Activated CD4-positive, alpha-beta T cell treated with anti-CD3 and anti-CD28 coated beads, Interleukin-2, amount 50 U/mL, for 24 hours (primary cell): Measurements from ENCODE around the gene MAGEA12.
"Not testable (repeated sequence)": the region's sequence is repeated elsewhere in the genome, so short reads cannot be mapped to it uniquely, and the experiment has no call there.

Source experiments
- DNase-seq, 2 donors: peaks; one replicate each; pipeline ENCODE4 v3.0.0-alpha.2; 2020; ENCODE audit warnings: low read depth in 1 of 2, low spot score in 1 of 2

The MAGEA12 gene

DNA sequence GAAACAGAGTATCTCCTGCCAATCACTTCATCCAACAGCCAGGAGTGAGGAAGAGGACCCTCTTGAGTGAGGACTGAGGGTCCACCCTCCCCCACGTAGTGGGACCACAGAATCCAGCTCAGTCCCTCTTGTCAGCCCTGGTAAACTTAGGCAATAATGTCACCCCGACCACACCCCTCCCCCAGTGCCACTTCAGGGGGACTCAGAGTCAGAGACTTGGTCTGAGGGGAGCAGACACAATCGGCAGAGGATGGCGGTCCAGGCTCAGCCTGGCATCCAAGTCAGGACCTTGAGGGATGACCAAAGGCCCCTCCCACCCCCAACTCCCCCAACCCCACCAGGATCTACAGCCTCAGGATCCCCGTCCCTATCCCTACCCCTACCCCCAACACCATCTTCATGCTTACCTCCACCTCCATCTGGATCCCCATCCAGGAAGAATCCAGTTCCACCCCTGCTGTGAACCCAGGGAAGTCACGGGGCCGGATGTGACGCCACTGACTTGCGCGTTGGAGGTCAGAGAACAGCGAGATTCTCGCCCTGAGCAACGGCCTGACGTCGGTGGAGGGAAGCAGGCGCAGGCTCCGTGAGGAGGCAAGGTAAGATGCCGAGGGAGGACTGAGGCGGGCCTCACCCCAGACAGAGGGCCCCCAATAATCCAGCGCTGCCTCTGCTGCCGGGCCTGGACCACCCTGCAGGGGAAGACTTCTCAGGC lies at the start of gene MAGEA12, which contains the start of gene CSAG1:
Gene MAGEA12 (plus strand): TSS at position 497 of the 715 bp plus-strand sequence. CDS start 2,405 bp downstream, outside the sequence.
Gene CSAG1 (minus strand): TSS at position 461 of the 715 bp plus-strand sequence. CDS start 1,261 bp downstream, outside the sequence.
- DNase-seq: no peak

DNA sequence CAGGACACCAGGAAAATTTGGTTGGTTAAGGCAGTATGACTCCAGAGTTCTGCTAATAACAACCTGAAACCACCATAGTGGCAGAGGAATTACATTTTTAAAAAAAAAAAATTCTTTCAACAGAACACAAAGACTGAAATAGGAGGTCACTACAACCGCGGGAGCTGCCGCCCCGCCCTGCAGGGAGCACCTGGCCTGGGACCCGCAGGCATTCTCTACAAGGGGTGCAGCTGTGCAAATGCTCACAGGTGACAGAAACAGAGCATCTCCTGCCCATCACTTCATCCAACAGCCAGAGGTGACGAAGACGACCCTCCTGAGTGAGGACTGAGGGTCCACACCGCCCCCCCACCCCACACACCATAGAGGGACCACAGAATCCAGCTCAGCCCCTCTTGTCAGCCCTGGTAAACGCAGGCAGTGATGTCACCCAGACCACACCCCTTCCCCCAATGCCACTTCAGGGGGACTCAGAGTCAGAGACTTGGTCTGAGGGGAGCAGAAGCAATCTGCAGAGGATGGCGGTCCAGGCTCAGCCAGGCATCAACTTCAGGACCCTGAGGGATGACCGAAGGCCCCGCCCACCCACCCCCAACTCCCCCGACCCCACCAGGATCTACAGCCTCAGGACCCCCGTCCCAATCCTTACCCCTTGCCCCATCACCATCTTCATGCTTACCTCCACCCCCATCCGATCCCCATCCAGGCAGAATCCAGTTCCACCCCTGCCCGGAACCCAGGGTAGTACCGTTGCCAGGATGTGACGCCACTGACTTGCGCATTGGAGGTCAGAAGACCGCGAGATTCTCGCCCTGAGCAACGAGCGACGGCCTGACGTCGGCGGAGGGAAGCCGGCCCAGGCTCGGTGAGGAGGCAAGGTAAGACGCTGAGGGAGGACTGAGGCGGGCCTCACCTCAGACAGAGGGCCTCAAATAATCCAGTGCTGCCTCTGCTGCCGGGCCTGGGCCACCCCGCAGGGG lies 35.3 kb upstream of the MAGEA12 start, which contains the start of gene MAGEA3:
Gene MAGEA3 (plus strand): TSS at position 843 of the 980 bp plus-strand sequence. CDS start 2,039 bp downstream, outside the sequence.
- DNase-seq: not testable (repeated sequence)

DNA sequence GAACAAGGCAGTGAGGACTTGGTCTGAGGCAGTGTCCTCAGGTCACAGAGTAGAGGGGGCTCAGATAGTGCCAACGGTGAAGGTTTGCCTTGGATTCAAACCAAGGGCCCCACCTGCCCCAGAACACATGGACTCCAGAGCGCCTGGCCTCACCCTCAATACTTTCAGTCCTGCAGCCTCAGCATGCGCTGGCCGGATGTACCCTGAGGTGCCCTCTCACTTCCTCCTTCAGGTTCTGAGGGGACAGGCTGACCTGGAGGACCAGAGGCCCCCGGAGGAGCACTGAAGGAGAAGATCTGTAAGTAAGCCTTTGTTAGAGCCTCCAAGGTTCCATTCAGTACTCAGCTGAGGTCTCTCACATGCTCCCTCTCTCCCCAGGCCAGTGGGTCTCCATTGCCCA lies 33.2 kb upstream of the MAGEA12 start:
- DNase-seq: not testable (repeated sequence)

DNA sequence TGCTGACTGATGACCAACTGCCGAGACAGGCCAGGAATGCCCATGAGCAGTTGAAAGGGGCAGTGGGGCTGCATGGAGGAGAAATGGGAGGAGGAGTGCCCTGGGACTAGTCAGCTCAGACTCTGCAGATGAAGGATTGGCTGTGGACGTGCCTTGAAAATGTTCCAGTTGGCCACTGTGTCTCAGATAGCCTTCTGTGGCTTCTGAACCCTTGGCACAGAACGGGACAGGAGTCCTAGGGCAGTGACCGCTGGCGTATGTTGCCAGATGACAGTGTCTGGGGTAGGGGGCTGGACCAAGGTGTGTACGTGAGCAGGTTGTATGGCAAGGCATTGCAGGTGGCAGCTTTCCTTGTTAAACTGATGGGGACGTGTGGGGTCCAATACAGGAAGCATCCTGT lies 27.1 kb upstream of the MAGEA12 start:
- not testable (repeated sequence) for DNase-seq

DNA sequence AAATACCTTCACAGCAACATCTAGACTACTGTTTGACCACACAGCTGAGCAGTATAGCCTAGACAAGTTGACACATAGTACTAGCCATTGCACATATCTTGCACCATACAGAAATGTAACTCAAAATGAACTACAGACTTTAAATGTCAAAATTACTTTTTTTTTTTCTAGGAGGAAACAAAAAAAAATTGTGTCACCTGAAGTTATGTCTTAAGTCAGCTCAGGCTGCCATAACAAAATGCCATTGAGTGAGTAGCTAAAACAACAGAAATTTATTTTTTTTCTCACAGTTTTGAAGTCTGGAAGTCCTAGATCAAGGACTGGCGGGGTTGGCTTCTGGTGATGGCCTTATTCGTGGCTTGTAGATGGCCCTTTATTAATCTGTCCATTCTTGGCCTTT lies 24.4 kb upstream of the MAGEA12 start, which contains the start of gene CSAG2:
Gene CSAG2 (minus strand): TSS at position 101 of the 400 bp plus-strand sequence. CDS start 161 bp downstream, outside the sequence.
- DNase-seq: not testable (repeated sequence)

- DNase-seq: not testable (repeated sequence)
These were observed 20.4 kb upstream of the MAGEA12 start for GRCh38 chrX:152713195-152713594.

DNA sequence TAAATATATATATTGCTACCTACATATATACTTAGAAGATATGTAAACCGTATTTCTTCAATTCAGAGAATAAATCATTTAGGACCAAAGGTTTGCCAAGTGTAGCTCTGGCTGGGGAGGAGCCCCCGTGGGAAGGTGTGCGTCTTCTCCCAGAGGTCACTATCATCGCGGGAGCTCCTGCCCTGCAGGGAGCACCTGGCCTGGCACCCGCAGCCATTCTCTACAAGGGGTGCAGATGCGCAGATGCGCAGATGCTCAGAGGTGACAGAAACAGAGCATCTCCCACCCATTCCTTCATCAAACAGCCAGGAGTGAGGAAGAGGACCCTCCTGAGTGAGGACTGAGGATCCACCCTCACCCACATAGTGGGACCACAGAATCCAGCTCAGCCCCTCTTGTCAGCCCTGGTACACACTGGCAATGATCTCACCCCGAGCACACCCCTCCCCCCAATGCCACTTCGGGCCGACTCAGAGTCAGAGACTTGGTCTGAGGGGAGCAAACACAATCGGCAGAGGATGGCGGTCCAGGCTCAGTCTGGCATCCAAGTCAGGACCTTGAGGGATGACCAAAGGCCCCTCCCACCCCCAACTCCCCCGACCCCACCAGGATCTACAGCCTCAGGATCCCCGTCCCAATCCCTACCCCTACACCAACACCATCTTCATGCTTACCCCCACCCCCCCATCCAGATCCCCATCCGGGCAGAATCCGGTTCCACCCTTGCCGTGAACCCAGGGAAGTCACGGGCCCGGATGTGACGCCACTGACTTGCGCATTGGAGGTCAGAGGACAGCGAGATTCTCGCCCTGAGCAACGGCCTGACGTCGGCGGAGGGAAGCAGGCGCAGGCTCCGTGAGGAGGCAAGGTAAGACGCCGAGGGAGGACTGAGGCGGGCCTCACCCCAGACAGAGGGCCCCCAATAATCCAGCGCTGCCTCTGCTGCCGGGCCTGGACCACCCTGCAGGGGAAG lies 19.5 kb upstream of the MAGEA12 start, which contains the start of gene MAGEA2B:
Gene MAGEA2B (plus strand): TSS at position 814 of the 973 bp plus-strand sequence. CDS start 2,479 bp downstream, outside the sequence.
- DNase-seq: not testable (repeated sequence)

GRCh38 chrX:152725409-152725808 lies 8.1 kb upstream of the MAGEA12 start:
- DNase-seq: no peak

- DNase-seq: not testable (repeated sequence)
These were observed 744 bp downstream of the MAGEA12 start for GRCh38 chrX:152734143-152734858.

GRCh38 chrX:152735101-152735500 lies 1.5 kb downstream of the MAGEA12 start:
- DNase-seq: no peak

- no peak for DNase-seq
These were observed 2.4 kb downstream of the MAGEA12 start for GRCh38 chrX:152735860-152736511.

DNA sequence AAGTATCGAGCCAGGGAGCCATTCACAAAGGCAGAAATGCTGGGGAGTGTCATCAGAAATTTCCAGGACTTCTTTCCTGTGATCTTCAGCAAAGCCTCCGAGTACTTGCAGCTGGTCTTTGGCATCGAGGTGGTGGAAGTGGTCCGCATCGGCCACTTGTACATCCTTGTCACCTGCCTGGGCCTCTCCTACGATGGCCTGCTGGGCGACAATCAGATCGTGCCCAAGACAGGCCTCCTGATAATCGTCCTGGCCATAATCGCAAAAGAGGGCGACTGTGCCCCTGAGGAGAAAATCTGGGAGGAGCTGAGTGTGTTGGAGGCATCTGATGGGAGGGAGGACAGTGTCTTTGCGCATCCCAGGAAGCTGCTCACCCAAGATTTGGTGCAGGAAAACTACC lies 3.0 kb downstream of the MAGEA12 start:
- DNase-seq: not testable (repeated sequence)

GRCh38 chrX:152738560-152738959 lies 5.0 kb downstream of the MAGEA12 start:
- no peak for DNase-seq

GRCh38 chrX:152753686-152754650 lies 20.4 kb downstream of the MAGEA12 start, which contains the start of gene MAGEA2:
Gene MAGEA2 (minus strand): TSS chrX:152753842. CDS start chrX:152751363, 2,479 bp downstream.
- not testable (repeated sequence) for DNase-seq

DNA sequence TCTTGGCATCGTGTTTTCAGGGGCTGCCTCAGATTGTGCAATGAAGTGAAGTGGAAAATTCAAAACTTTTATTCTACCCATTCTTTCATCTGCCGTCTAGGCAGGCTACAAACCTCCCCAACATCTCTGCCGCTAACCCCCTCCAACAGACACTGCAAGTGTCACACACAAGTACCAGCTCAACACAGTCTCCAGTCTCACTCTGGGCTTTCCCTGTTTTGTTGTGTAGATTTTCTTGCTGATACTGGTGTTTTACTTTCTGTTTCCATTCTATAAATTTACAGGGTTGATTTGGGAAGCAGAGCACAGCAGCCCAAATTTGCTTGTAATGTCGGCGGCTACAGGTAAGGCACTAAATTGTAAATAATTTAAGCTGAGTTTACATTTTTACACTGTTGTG lies 21.3 kb downstream of the MAGEA12 start:
- DNase-seq: not testable (repeated sequence)

DNA sequence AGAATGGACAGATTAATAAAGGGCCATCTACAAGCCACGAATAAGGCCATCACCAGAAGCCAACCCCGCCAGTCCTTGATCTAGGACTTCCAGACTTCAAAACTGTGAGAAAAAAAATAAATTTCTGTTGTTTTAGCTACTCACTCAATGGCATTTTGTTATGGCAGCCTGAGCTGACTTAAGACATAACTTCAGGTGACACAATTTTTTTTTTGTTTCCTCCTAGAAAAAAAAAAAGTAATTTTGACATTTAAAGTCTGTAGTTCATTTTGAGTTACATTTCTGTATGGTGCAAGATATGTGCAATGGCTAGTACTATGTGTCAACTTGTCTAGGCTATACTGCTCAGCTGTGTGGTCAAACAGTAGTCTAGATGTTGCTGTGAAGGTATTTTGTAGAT lies 25.4 kb downstream of the MAGEA12 start, which contains the start of gene CSAG3:
Gene CSAG3 (plus strand): TSS at position 301 of the 400 bp plus-strand sequence.
- DNase-seq: not testable (repeated sequence)

- not testable (repeated sequence) for DNase-seq
These were observed 26.0 kb downstream of the MAGEA12 start for GRCh38 chrX:152759544-152759943.
